ENCODE results near the gene USP3. TPM values are rescaled to one million over a fixed set of nuclear protein-coding genes. Genes with fewer than 3 reads are reported as not detected.
A peak's percentile ranks its signal among the peaks of the same experiment; 100 is the strongest.

USP3 gene
- total and polyA plus RNA-seq, 2 donors, result 20.6 to 77.4 TPM

- DNase-seq (ENCODE audit: extremely low spot score), result no peak
- Histone ChIP-seq H3K27ac (ENCODE audit: low read depth) (peak within 1 kb of the TSS; percentile 49), H3K4me3 (ENCODE audit: low read depth, low read length) (peak within 1 kb of the TSS; percentile 8), H3K36me3 (ENCODE audit: insufficient read depth) (no peaks in the 10 kb centered on the region), H3K4me1 (ENCODE audit: insufficient read depth) (no peaks in the 10 kb centered on the region)
- WGBS, result 28% methylated on average over 23 of the region's 23 CpGs
These were observed 92.8 kb downstream of the USP3 start, which contains the start of gene FBXL22 for GRCh38 chr15:63597038-63597790. FBXL22 (plus strand) TSS chr15:63597387; CDS start chr15:63597393, 6 bp downstream.

GRCh38 chr15:63597821-63598220 lies 93.4 kb downstream of the USP3 start:
- no peaks in the 10 kb centered on the region for H3K4me1 ChIP-seq (ENCODE audit: insufficient read depth)
- WGBS, result 43% methylated on average over 6 of the region's 6 CpGs
- no peaks in the 10 kb centered on the region for H3K36me3 ChIP-seq (ENCODE audit: insufficient read depth)
- H3K27ac ChIP-seq (ENCODE audit: low read depth), result peak overlapping the region; percentile 49
- H3K4me3 ChIP-seq (ENCODE audit: low read depth, low read length), result no peak overlapping the region
- no peak for DNase-seq (ENCODE audit: extremely low spot score)

GRCh38 chr15:63598473-63599400 lies 94.3 kb downstream of the USP3 start:
- no peaks in the 10 kb centered on the region for H3K4me1 ChIP-seq (ENCODE audit: insufficient read depth)
- WGBS, result 45% methylated on average over 12 of the region's 12 CpGs
- no peaks in the 10 kb centered on the region for H3K36me3 ChIP-seq (ENCODE audit: insufficient read depth)
- peak overlapping the region; percentile 33 for H3K27ac ChIP-seq (ENCODE audit: low read depth)
- no peak for DNase-seq (ENCODE audit: extremely low spot score)
- no peak overlapping the region for H3K4me3 ChIP-seq (ENCODE audit: low read depth, low read length)

GRCh38 chr15:63599401-63600000 lies 95.1 kb downstream of the USP3 start:
- no peaks in the 10 kb centered on the region for H3K36me3 ChIP-seq (ENCODE audit: insufficient read depth)
- H3K27ac ChIP-seq (ENCODE audit: low read depth), result peak overlapping the region; percentile 31
- H3K4me3 ChIP-seq (ENCODE audit: low read depth, low read length), result peak overlapping the region; percentile 53
- WGBS, result 45% methylated on average over 19 of the region's 19 CpGs
- DNase-seq (ENCODE audit: extremely low spot score), result no peak
- no peaks in the 10 kb centered on the region for H3K4me1 ChIP-seq (ENCODE audit: insufficient read depth)

- Histone ChIP-seq H3K27ac (ENCODE audit: low read depth) (peak overlapping the region; percentile 65), H3K36me3 (ENCODE audit: insufficient read depth) (no peaks in the 10 kb centered on the region), H3K4me1 (ENCODE audit: insufficient read depth) (no peaks in the 10 kb centered on the region), H3K4me3 (ENCODE audit: low read depth, low read length) (peak overlapping the region; percentile 53)
- no peak for DNase-seq (ENCODE audit: extremely low spot score)
- 15% methylated on average over 26 of the region's 26 CpGs for WGBS
These were observed 95.7 kb downstream of the USP3 start for GRCh38 chr15:63600001-63600615.

- WGBS, result under 1% methylated on average over 60 of the region's 60 CpGs
- H3K4me3 ChIP-seq (ENCODE audit: low read depth, low read length), result peak overlapping the region; percentile 53
- no peak for DNase-seq (ENCODE audit: extremely low spot score)
- no peaks in the 10 kb centered on the region for H3K4me1 ChIP-seq (ENCODE audit: insufficient read depth)
- peak overlapping the region; percentile 65 for H3K27ac ChIP-seq (ENCODE audit: low read depth)
- H3K36me3 ChIP-seq (ENCODE audit: insufficient read depth), result no peaks in the 10 kb centered on the region
These were observed 96.2 kb downstream of the USP3 start for GRCh38 chr15:63600616-63601025.

- Histone ChIP-seq H3K36me3 (ENCODE audit: insufficient read depth) (no peaks in the 10 kb centered on the region), H3K27ac (ENCODE audit: low read depth) (peak overlapping the region; percentile 61), H3K4me3 (ENCODE audit: low read depth, low read length) (peak overlapping the region; percentile 53), H3K4me1 (ENCODE audit: insufficient read depth) (no peaks in the 10 kb centered on the region)
- WGBS, result 7% methylated on average over 63 of the region's 63 CpGs
- DNase-seq (ENCODE audit: extremely low spot score), result no peak
These were observed 96.8 kb downstream of the USP3 start for GRCh38 chr15:63601026-63601703.

- Histone ChIP-seq H3K27ac (ENCODE audit: low read depth) (no peak overlapping the region), H3K36me3 (ENCODE audit: insufficient read depth) (no peaks in the 10 kb centered on the region), H3K4me3 (ENCODE audit: low read depth, low read length) (peak overlapping the region; percentile 53), H3K4me1 (ENCODE audit: insufficient read depth) (no peaks in the 10 kb centered on the region)
- WGBS, result 58% methylated on average over 9 of the region's 9 CpGs
- DNase-seq (ENCODE audit: extremely low spot score), result no peak
These were observed 97.4 kb downstream of the USP3 start for GRCh38 chr15:63601704-63602185.

- no peaks in the 10 kb centered on the region for H3K4me1 ChIP-seq (ENCODE audit: insufficient read depth)
- no peak for DNase-seq (ENCODE audit: extremely low spot score)
- no peak overlapping the region for H3K4me3 ChIP-seq (ENCODE audit: low read depth, low read length)
- H3K27ac ChIP-seq (ENCODE audit: low read depth), result no peak overlapping the region
- no peaks in the 10 kb centered on the region for H3K36me3 ChIP-seq (ENCODE audit: insufficient read depth)
- 73% methylated on average over 3 of the region's 3 CpGs for WGBS
These were observed 98.2 kb downstream of the USP3 start for GRCh38 chr15:63602595-63602994.

- WGBS, result 90% methylated on average over 4 of the region's 4 CpGs
- Histone ChIP-seq H3K4me1 (ENCODE audit: insufficient read depth) (no peaks in the 10 kb centered on the region), H3K27ac (ENCODE audit: low read depth) (no peak overlapping the region), H3K36me3 (ENCODE audit: insufficient read depth) (no peaks in the 10 kb centered on the region), H3K4me3 (ENCODE audit: low read depth, low read length) (no peak overlapping the region)
- no peak for DNase-seq (ENCODE audit: extremely low spot score)
These were observed 99.1 kb downstream of the USP3 start for GRCh38 chr15:63603516-63603915.

GRCh38 chr15:63604281-63604680 lies 99.9 kb downstream of the USP3 start:
- no peaks in the 10 kb centered on the region for H3K36me3 ChIP-seq (ENCODE audit: insufficient read depth)
- H3K4me3 ChIP-seq (ENCODE audit: low read depth, low read length), result no peak overlapping the region
- DNase-seq (ENCODE audit: extremely low spot score), result no peak
- H3K27ac ChIP-seq (ENCODE audit: low read depth), result no peak overlapping the region
- 96% methylated on average over 2 of the region's 2 CpGs for WGBS
- no peaks in the 10 kb centered on the region for H3K4me1 ChIP-seq (ENCODE audit: insufficient read depth)

- no peaks in the 10 kb centered on the region for H3K36me3 ChIP-seq (ENCODE audit: insufficient read depth)
- no peaks in the 10 kb centered on the region for H3K4me1 ChIP-seq (ENCODE audit: insufficient read depth)
- DNase-seq (ENCODE audit: extremely low spot score), result no peak
- no peak overlapping the region for H3K4me3 ChIP-seq (ENCODE audit: low read depth, low read length)
- WGBS, result 95% methylated on average over 3 of the region's 3 CpGs
- no peak overlapping the region for H3K27ac ChIP-seq (ENCODE audit: low read depth)
These were observed 100.6 kb downstream of the USP3 start for GRCh38 chr15:63605036-63605435.

Data from urinary bladder (tissue), 4 donors.